Loucy (cell line): ENCODE results near the gene DMAP1.
"Not testable (repeated sequence)": the region's sequence is repeated elsewhere in the genome, so short reads cannot be mapped to it uniquely, and the experiment has no call there.

Experiments used
- H2AFZ ChIP-seq: fragments of 200-600 bp; sonication (generic); 2 replicates; pipeline ENCODE4 v1.6.0; 2016; ENCODE audit warnings: antibody characterized with exemption, mild to moderate bottlenecking, low read length, moderate library complexity
- H3F3A ChIP-seq: fragments of 200-600 bp; 2 replicates; pipeline ENCODE4 v1.6.0; 2016; ENCODE audit warnings: antibody characterized with exemption, low read depth, mild to moderate bottlenecking
- H3K27me3 ChIP-seq: fragments of 200-600 bp; sonication (generic); 2 replicates; pipeline ENCODE4 v1.6.1; 2014; ENCODE audit warnings: low read length, mild to moderate bottlenecking; ENCODE audit not compliant: insufficient read depth, poor library complexity, severe bottlenecking
- H3K36me3 ChIP-seq: fragments of 200-600 bp; sonication (generic); 2 replicates; pipeline ENCODE4 v1.6.1; 2016; ENCODE audit warnings: low read length; ENCODE audit not compliant: insufficient read depth
- H3K4me1 ChIP-seq: fragments of 200-600 bp; sonication (generic); 2 replicates; pipeline ENCODE4 v1.5.1; 2014; ENCODE audit warnings: low read length, mild to moderate bottlenecking; ENCODE audit not compliant: insufficient read depth, poor library complexity, severe bottlenecking
- H3K4me2 ChIP-seq: fragments of 200-600 bp; sonication (generic); 2 replicates; pipeline ENCODE4 v1.6.0; 2014; ENCODE audit warnings: antibody characterized with exemption, low read length, low read depth, mild to moderate bottlenecking; ENCODE audit not compliant: poor library complexity, severe bottlenecking
- H3K4me3 ChIP-seq: fragments of 200-600 bp; sonication (generic); 2 replicates; pipeline ENCODE4 v1.5.1; 2014; ENCODE audit warnings: low read length, mild to moderate bottlenecking, mixed read lengths; ENCODE audit not compliant: poor library complexity, severe bottlenecking
- H3K79me2 ChIP-seq: fragments of 200-600 bp; sonication (generic); 2 replicates; pipeline ENCODE4 v1.6.1; 2014; ENCODE audit warnings: low read length; ENCODE audit not compliant: insufficient read depth
- H3K9ac ChIP-seq: fragments of 200-600 bp; sonication (generic); 2 replicates; pipeline ENCODE4 v1.6.0; 2014; ENCODE audit warnings: mild to moderate bottlenecking, low read depth, low read length, moderate library complexity; ENCODE audit not compliant: poor library complexity, severe bottlenecking
- H3K9me2 ChIP-seq: fragments of 200-600 bp; sonication (generic); replicated peaks from 2 replicates; pipeline ENCODE4 v1.6.1; 2016; ENCODE audit warnings: low read depth, low read length, mixed read lengths
- H3K9me3 ChIP-seq: fragments of 200-600 bp; sonication (generic); 2 replicates; pipeline ENCODE4 v1.6.1; 2014; ENCODE audit warnings: mild to moderate bottlenecking, antibody characterized with exemption, low read length, low read depth; ENCODE audit not compliant: insufficient read depth
- H4K20me1 ChIP-seq: fragments of 200-600 bp; sonication (generic); 2 replicates; pipeline ENCODE4 v1.6.0; 2014; ENCODE audit warnings: antibody characterized with exemption, low read length, mild to moderate bottlenecking; ENCODE audit not compliant: insufficient read depth, poor library complexity, severe bottlenecking
- EZH2phosphoT487 ChIP-seq: fragments of 200-600 bp; IDR thresholded peaks from 2 replicates; pipeline ENCODE4 v1.6.1; 2018; ENCODE audit warnings: antibody characterized with exemption, mild to moderate bottlenecking, moderate library complexity, borderline replicate concordance
- TF ChIP-seq, protein P1 (sequence below): fragments of 200-600 bp; sonication (generic); conservative IDR thresholded peaks from 2 replicates; pipeline ENCODE4 v1.5.1; 2014; ENCODE audit warnings: mild to moderate bottlenecking, antibody characterized with exemption, low read length

DMAP1 gene

DNA sequence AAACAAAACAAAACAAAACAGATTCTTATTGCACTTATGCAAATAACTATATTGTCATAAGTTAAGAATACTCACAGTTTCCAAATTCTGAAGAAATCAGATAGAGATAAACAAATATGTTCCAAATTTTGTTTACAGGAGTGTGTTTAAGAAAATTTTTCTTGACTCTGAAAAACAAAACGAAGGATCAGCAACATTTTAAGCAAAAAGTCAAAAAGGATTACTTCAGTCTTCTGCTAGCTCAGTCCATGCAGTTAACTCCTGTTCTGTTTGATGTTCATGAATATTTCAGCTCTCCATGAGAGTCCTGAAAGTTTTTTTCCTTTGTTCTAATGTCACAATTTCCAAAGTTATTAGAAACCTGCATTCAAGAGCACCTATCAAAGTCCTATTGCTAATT lies 38.6 kb upstream of the DMAP1 start:
- no peak overlapping the region for H3K4me3 ChIP-seq
- H3K4me2 ChIP-seq, result no peak overlapping the region
- H3F3A ChIP-seq, result no peaks in the 10 kb centered on the region
- no peak overlapping the region for H2AFZ ChIP-seq
- no peaks in the 10 kb centered on the region for H3K9me2 ChIP-seq
- peaks cover 8% of the 10 kb centered on the region for H3K4me1 ChIP-seq
- no peak overlapping the region for H3K9ac ChIP-seq
- H4K20me1 ChIP-seq, result no peaks in the 10 kb centered on the region
- no peaks in the 10 kb centered on the region for H3K36me3 ChIP-seq
- no peaks in the 10 kb centered on the region for H3K79me2 ChIP-seq
- TF ChIP-seq, protein P1, sequence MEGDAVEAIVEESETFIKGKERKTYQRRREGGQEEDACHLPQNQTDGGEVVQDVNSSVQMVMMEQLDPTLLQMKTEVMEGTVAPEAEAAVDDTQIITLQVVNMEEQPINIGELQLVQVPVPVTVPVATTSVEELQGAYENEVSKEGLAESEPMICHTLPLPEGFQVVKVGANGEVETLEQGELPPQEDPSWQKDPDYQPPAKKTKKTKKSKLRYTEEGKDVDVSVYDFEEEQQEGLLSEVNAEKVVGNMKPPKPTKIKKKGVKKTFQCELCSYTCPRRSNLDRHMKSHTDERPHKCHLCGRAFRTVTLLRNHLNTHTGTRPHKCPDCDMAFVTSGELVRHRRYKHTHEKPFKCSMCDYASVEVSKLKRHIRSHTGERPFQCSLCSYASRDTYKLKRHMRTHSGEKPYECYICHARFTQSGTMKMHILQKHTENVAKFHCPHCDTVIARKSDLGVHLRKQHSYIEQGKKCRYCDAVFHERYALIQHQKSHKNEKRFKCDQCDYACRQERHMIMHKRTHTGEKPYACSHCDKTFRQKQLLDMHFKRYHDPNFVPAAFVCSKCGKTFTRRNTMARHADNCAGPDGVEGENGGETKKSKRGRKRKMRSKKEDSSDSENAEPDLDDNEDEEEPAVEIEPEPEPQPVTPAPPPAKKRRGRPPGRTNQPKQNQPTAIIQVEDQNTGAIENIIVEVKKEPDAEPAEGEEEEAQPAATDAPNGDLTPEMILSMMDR, result no peak
- no peak for TF ChIP-seq EZH2phosphoT487
- no peaks in the 10 kb centered on the region for H3K27me3 ChIP-seq
- peaks cover 9% of the 10 kb centered on the region; the same call in 1 of the 2 replicates for H3K9me3 ChIP-seq

DNA sequence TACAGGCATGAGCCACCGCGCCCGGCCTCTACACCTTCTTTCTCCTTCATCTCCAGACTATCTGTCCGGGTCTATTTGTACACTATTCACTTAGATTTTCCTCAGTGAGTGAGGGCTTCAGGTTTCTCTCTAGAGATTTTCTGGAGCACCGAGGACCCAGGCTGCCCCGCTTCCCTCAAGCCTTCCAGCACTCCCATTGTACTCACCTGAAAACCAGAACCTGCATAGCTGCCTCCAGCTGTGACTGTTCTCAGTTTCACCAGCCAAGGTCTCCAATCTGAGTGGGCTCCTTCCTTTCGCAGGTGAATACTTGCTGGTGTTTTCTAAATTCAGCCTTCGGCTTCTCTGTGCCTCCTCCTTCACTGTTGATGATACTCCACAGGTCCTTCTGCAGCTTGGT lies 12.9 kb upstream of the DMAP1 start:
- no peak overlapping the region for H3K4me2 ChIP-seq
- H3K4me1 ChIP-seq, result no peaks in the 10 kb centered on the region
- TF ChIP-seq, protein P1, result no peak
- no peak for TF ChIP-seq EZH2phosphoT487
- no peak overlapping the region for H3K9ac ChIP-seq
- no peaks in the 10 kb centered on the region for H3K9me3 ChIP-seq
- no peaks in the 10 kb centered on the region for H3F3A ChIP-seq
- no peaks in the 10 kb centered on the region for H3K27me3 ChIP-seq
- H3K9me2 ChIP-seq, result no peaks in the 10 kb centered on the region
- no peaks in the 10 kb centered on the region for H3K79me2 ChIP-seq
- no peak overlapping the region for H3K4me3 ChIP-seq
- H3K36me3 ChIP-seq, result no peaks in the 10 kb centered on the region
- no peaks in the 10 kb centered on the region for H4K20me1 ChIP-seq
- no peak overlapping the region for H2AFZ ChIP-seq

DNA sequence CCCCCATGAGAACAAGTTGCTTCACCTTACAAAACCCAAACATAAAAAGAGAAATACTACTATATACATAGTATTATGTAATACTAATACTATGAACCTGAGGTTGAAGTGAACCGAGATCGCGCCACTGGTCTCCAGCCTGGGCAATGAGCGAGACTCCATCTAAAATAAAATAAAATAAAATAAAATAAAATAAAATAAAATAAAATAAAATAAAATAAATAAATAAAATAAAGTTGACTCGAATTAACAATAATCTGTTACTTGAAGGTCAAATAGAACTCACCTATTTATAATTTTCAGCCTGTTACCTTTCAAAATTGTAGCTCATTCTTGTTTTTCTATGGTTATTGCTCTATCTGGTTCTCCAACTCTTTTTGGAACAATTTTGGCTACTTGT lies 6.7 kb upstream of the DMAP1 start:
- not testable (repeated sequence) for H3K9me2 ChIP-seq, H3K27me3 ChIP-seq, H3K4me3 ChIP-seq, H3K36me3 ChIP-seq, H3K4me1 ChIP-seq, H3K9me3 ChIP-seq, H3K79me2 ChIP-seq, H3K4me2 ChIP-seq, H3F3A ChIP-seq, H2AFZ ChIP-seq, H3K9ac ChIP-seq, H4K20me1 ChIP-seq

DNA sequence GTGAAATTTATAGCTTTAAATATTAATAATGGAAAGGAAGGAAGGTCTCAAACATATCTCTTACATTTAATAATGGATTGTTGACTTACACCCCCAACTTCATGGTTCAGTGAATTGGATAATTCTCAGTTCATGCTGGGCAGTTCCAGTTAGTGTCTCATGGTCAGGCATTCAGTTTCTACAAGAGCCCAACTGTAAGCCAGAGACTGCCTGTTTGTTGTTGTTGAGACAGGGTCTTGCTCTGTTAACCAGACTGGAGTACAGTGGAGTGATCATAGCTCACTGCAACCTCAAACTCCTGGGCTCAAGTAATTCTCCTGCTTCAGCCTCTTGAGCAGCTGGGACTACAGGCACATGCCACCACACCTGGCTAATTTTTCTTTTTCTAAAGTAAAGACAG lies 5.0 kb upstream of the DMAP1 start:
- H3K27me3 ChIP-seq, result no peaks in the 10 kb centered on the region
- no peak overlapping the region for H3K9ac ChIP-seq
- H3K36me3 ChIP-seq, result no peaks in the 10 kb centered on the region
- no peaks in the 10 kb centered on the region for H3K9me2 ChIP-seq
- H3K9me3 ChIP-seq, result no peaks in the 10 kb centered on the region
- H4K20me1 ChIP-seq, result no peaks in the 10 kb centered on the region
- no peak overlapping the region for H2AFZ ChIP-seq
- H3K4me1 ChIP-seq, result peaks cover 10% of the 10 kb centered on the region
- no peak overlapping the region for H3K4me2 ChIP-seq
- TF ChIP-seq EZH2phosphoT487, result no peak
- TF ChIP-seq, protein P1, result no peak
- H3K79me2 ChIP-seq, result no peaks in the 10 kb centered on the region
- no peaks in the 10 kb centered on the region for H3F3A ChIP-seq
- H3K4me3 ChIP-seq, result no peak overlapping the region
